ENCODE measurements around the gene ATRAID.
"Not testable (repeated sequence)": the region's sequence is repeated elsewhere in the genome, so short reads cannot be mapped to it uniquely, and the experiment has no call there.

Gene ATRAID

DNA sequence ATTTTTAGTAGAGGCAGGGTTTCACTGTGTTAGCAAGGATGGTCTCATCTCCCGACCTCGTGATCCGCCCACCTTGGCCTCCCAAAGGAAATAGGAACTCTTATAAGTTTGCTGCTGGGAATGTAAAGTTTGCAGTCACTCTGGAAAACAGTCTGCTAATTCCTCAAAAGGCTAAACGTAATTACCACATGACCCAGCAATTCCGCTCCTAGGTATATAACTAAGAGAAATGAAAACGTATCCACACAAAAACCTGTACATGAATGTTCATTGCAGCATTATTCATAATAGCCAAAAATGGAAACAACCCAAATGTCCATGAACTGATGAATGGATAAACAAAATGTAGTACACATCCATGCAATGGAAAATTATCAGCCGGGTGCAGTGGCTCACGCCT lies 21.9 kb upstream of the ATRAID start:
- H4K20me1 ChIP-seq (ENCODE audit: insufficient read depth, low read length): no peaks in the 10 kb centered on the region
- peaks cover 5% of the 10 kb centered on the region for H3K4me1 ChIP-seq (ENCODE audit: insufficient read depth, low read length, severe bottlenecking)
- H3K9me2 ChIP-seq (ENCODE audit: low read depth, low read length): no peaks in the 10 kb centered on the region
- no peak overlapping the region for H3K4me2 ChIP-seq (ENCODE audit: low read length)
- no peaks in the 10 kb centered on the region for H3K9me3 ChIP-seq (ENCODE audit: low read length)
- H3K9ac ChIP-seq (ENCODE audit: low read length): no peak overlapping the region
- no peaks in the 10 kb centered on the region for H3F3A ChIP-seq (ENCODE audit: insufficient read depth, low read length)
- TF ChIP-seq, protein P1, sequence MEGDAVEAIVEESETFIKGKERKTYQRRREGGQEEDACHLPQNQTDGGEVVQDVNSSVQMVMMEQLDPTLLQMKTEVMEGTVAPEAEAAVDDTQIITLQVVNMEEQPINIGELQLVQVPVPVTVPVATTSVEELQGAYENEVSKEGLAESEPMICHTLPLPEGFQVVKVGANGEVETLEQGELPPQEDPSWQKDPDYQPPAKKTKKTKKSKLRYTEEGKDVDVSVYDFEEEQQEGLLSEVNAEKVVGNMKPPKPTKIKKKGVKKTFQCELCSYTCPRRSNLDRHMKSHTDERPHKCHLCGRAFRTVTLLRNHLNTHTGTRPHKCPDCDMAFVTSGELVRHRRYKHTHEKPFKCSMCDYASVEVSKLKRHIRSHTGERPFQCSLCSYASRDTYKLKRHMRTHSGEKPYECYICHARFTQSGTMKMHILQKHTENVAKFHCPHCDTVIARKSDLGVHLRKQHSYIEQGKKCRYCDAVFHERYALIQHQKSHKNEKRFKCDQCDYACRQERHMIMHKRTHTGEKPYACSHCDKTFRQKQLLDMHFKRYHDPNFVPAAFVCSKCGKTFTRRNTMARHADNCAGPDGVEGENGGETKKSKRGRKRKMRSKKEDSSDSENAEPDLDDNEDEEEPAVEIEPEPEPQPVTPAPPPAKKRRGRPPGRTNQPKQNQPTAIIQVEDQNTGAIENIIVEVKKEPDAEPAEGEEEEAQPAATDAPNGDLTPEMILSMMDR (IDR thresholded peaks at IDR 0.05; ENCODE audit: low read length): no peak
- TF ChIP-seq EZH2 (IDR thresholded peaks at IDR 0.05; ENCODE audit: borderline replicate concordance, low read length): no peak
- no peak overlapping the region for H2AFZ ChIP-seq (ENCODE audit: low read length)
- H3K36me3 ChIP-seq (ENCODE audit: insufficient read depth, low read length): no peaks in the 10 kb centered on the region; the same call in 1 of the 2 replicates
- H3K27me3 ChIP-seq (ENCODE audit: insufficient read depth, low read length): no peaks in the 10 kb centered on the region
- H3K27ac ChIP-seq (ENCODE audit: low read depth, low read length, poor library complexity, severe bottlenecking): no peak overlapping the region
- no peaks in the 10 kb centered on the region for H3K79me2 ChIP-seq (ENCODE audit: insufficient read depth, low read length)
- no peak overlapping the region for H3K4me3 ChIP-seq (ENCODE audit: low read depth, low read length, poor library complexity, severe bottlenecking)

DNA sequence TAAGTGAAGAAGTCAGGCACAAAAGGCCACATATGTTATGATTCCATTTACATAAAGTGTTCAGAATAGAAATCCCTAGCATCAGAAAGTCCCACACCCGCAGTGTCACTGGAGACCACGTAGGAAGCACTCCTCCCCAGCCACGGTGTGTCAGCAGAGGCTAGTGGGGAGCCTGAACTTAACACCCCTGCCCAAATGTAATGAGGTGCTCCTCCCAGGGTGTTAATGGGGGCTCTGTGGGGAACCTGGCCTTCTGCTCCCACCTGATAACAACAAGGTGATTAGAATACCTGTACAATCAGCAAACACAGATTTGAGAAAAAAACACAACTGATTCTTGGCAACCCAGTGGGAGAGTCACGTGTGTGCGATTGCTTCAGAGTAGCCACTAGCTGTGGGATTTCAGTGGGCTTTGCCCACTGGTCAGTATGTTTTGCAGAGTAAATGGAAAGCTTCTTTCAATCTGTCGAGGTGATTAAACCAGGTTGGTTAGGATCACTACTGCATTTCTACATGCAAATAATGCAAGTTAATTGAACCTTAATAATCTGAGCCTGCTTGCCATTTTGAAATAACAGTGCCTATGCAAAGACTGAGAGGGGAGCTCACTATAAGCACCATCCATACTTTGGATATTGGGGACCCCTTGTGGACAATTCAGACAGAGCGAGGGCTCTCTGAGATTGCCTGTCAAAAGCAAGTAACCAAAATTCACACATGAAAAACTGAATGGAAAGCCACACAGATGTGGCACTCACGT lies 20.6 kb upstream of the ATRAID start:
- peaks cover 5% of the 10 kb centered on the region for H3K4me1 ChIP-seq (ENCODE audit: insufficient read depth, low read length, severe bottlenecking)
- H2AFZ ChIP-seq (ENCODE audit: low read length): no peak overlapping the region
- H3K9me2 ChIP-seq (ENCODE audit: low read depth, low read length): no peaks in the 10 kb centered on the region
- TF ChIP-seq, protein P1 (IDR thresholded peaks at IDR 0.05; ENCODE audit: low read length): peak; percentile 64
- TF ChIP-seq EZH2 (IDR thresholded peaks at IDR 0.05; ENCODE audit: borderline replicate concordance, low read length): no peak
- no peaks in the 10 kb centered on the region for H4K20me1 ChIP-seq (ENCODE audit: insufficient read depth, low read length)
- no peaks in the 10 kb centered on the region for H3K9me3 ChIP-seq (ENCODE audit: low read length)
- H3K9ac ChIP-seq (ENCODE audit: low read length): no peak overlapping the region
- H3K4me3 ChIP-seq (ENCODE audit: low read depth, low read length, poor library complexity, severe bottlenecking): no peak overlapping the region
- no peaks in the 10 kb centered on the region for H3F3A ChIP-seq (ENCODE audit: insufficient read depth, low read length)
- H3K27ac ChIP-seq (ENCODE audit: low read depth, low read length, poor library complexity, severe bottlenecking): no peak overlapping the region
- no peaks in the 10 kb centered on the region for H3K79me2 ChIP-seq (ENCODE audit: insufficient read depth, low read length)
- H3K36me3 ChIP-seq (ENCODE audit: insufficient read depth, low read length): no peaks in the 10 kb centered on the region; the same call in 1 of the 2 replicates
- H3K4me2 ChIP-seq (ENCODE audit: low read length): no peak overlapping the region
- no peaks in the 10 kb centered on the region for H3K27me3 ChIP-seq (ENCODE audit: insufficient read depth, low read length)

DNA sequence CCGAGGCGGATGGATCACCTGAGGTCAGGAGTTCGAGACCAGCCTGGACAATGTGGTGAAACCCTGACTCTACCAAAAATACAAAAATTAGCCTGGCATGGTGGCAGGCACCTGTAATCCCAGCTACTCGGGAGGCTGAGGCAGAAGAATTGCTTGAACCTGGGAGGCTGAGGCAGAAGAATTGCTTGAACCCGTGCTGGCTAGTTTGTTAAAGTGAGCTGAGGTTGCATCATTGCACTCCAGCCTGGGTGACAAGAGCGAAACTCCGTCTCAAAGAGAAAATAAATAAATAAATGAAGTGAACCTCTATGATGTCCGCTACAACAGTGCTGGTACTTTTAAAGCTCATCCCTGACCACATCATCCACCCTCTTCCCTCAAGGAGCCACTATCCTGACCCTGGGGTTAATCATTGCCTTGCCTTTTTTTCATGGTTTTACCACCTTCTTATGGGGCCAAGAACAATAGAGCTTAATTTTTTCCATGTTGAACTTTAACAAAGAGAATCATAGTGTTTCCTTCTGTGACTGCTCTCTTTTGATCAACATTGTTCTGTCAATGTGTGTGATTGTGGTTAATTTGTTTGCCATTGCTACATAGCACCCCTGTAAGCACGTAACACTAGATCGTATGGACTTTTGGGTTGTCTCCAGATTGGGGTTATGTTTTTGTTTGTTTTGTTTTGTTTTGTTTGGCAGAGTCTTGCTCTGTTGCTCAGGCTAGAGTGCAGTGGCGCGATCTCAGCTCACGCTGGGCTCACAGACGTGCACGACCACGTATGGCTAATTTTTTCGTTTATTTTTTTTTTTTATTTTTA lies 17.1 kb upstream of the ATRAID start:
- H3K79me2 ChIP-seq (ENCODE audit: insufficient read depth, low read length): no peaks in the 10 kb centered on the region
- no peak overlapping the region for H3K27ac ChIP-seq (ENCODE audit: low read depth, low read length, poor library complexity, severe bottlenecking)
- no peak overlapping the region for H2AFZ ChIP-seq (ENCODE audit: low read length)
- no peak overlapping the region for H3K9ac ChIP-seq (ENCODE audit: low read length)
- no peaks in the 10 kb centered on the region for H4K20me1 ChIP-seq (ENCODE audit: insufficient read depth, low read length)
- no peak overlapping the region for H3K4me2 ChIP-seq (ENCODE audit: low read length)
- H3K27me3 ChIP-seq (ENCODE audit: insufficient read depth, low read length): no peaks in the 10 kb centered on the region
- H3K9me2 ChIP-seq (ENCODE audit: low read depth, low read length): no peaks in the 10 kb centered on the region
- no peaks in the 10 kb centered on the region for H3F3A ChIP-seq (ENCODE audit: insufficient read depth, low read length)
- no peaks in the 10 kb centered on the region for H3K9me3 ChIP-seq (ENCODE audit: low read length)
- H3K36me3 ChIP-seq (ENCODE audit: insufficient read depth, low read length): peaks cover 6% of the 10 kb centered on the region
- peaks cover 5% of the 10 kb centered on the region for H3K4me1 ChIP-seq (ENCODE audit: insufficient read depth, low read length, severe bottlenecking)
- H3K4me3 ChIP-seq (ENCODE audit: low read depth, low read length, poor library complexity, severe bottlenecking): no peak overlapping the region
- TF ChIP-seq EZH2 (IDR thresholded peaks at IDR 0.05; ENCODE audit: borderline replicate concordance, low read length): no peak
- TF ChIP-seq, protein P1 (IDR thresholded peaks at IDR 0.05; ENCODE audit: low read length): no peak

DNA sequence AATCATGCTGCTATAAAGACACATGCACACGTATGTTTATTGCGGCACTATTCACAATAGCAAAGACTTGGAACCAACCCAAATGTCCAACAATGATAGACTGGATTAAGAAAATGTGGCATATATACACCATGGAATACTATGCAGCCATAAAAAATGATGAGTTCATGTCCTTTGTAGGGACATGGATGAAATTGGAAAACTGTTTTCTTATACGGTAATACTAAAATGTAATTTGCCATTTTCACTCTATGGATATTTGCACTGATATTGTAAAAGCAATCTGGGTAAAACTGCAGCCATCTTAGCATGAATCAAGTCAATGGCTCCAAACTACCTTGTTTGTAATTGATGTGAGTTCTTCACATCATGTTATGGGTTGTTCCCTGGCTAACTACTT lies 16.0 kb upstream of the ATRAID start:
- H3K4me2 ChIP-seq (ENCODE audit: low read length); H3K27me3 ChIP-seq (ENCODE audit: insufficient read depth, low read length); H3K79me2 ChIP-seq (ENCODE audit: insufficient read depth, low read length); H3K9me2 ChIP-seq (ENCODE audit: low read depth, low read length); H4K20me1 ChIP-seq (ENCODE audit: insufficient read depth, low read length); H3K9ac ChIP-seq (ENCODE audit: low read length); H3K4me3 ChIP-seq (ENCODE audit: low read depth, low read length, poor library complexity, severe bottlenecking); H3K27ac ChIP-seq (ENCODE audit: low read depth, low read length, poor library complexity, severe bottlenecking); H3K9me3 ChIP-seq (ENCODE audit: low read length); H3F3A ChIP-seq (ENCODE audit: insufficient read depth, low read length); H3K4me1 ChIP-seq (ENCODE audit: insufficient read depth, low read length, severe bottlenecking); H2AFZ ChIP-seq (ENCODE audit: low read length): not testable (repeated sequence)
- peaks cover 13% of the 10 kb centered on the region for H3K36me3 ChIP-seq (ENCODE audit: insufficient read depth, low read length)

DNA sequence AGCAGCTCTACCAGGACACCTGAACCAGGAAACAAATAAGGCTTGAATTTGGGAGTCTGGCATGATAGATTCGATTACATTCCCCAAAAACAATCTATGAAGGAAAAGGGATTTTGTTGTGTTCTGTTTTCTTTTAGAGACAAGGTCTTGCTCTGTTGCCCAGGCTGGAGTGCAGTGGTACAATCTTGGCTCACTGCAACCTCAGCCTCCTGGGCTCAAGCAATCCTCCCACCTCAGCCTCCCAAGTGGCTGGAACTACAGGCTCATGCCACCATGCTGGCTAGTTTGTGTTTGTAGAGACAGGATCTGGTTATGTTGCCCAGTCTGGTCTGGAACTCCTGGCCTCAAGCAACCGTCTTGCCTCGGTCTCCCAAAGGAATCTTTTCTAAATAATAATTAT lies 13.8 kb upstream of the ATRAID start:
- H3K27ac ChIP-seq (ENCODE audit: low read depth, low read length, poor library complexity, severe bottlenecking); H4K20me1 ChIP-seq (ENCODE audit: insufficient read depth, low read length); H3K9me3 ChIP-seq (ENCODE audit: low read length); H3F3A ChIP-seq (ENCODE audit: insufficient read depth, low read length); H2AFZ ChIP-seq (ENCODE audit: low read length); H3K9me2 ChIP-seq (ENCODE audit: low read depth, low read length); H3K4me3 ChIP-seq (ENCODE audit: low read depth, low read length, poor library complexity, severe bottlenecking); H3K27me3 ChIP-seq (ENCODE audit: insufficient read depth, low read length); H3K79me2 ChIP-seq (ENCODE audit: insufficient read depth, low read length); H3K4me2 ChIP-seq (ENCODE audit: low read length); H3K4me1 ChIP-seq (ENCODE audit: insufficient read depth, low read length, severe bottlenecking); H3K9ac ChIP-seq (ENCODE audit: low read length): not testable (repeated sequence)
- peaks cover 29% of the 10 kb centered on the region for H3K36me3 ChIP-seq (ENCODE audit: insufficient read depth, low read length)
